OCI-LY7 (cell line): ENCODE results near the gene PIGN. TPM values are rescaled to one million over a fixed set of nuclear protein-coding genes. Genes with fewer than 3 reads are reported as not detected.

Experiments used
- BruUV-seq: library from RNA; stranded (reverse); fragments of 400-500 nt; replicated peaks from 2 replicates; lab custom pipeline; 2021; lab: Mats Ljungman, UMichigan
- CTCF ChIA-PET: fragments of 300-600 bp; sonication (Branson Sonifier 250); formaldehyde crosslinking; loops from one replicate; lab custom pipeline; 2022; ENCODE audit warnings: antibody characterized with exemption; ENCODE audit not compliant: unreplicated experiment; lab: Charles Lee
- POLR2A ChIA-PET: fragments of 300-600 bp; sonication (Branson Sonifier 250); formaldehyde crosslinking; loops from one replicate; lab custom pipeline; 2022; ENCODE audit warnings: antibody characterized with exemption; lab: Charles Lee
- DNase-seq: peaks from one replicate; pipeline ENCODE4 v3.0.0-alpha.2; 2015; ENCODE audit warnings: low spot score
- H2AFZ ChIP-seq: fragments of 200-600 bp; sonication (generic), shearing (Covaris generic); 2 replicates; pipeline ENCODE4 v1.6.1; 2014; ENCODE audit warnings: mild to moderate bottlenecking, antibody characterized with exemption, low read length, moderate library complexity
- H3K27ac ChIP-seq: fragments of 200-600 bp; sonication (generic); 2 replicates; pipeline ENCODE4 v1.5.1; 2014; ENCODE audit warnings: mixed run types, low read depth, mild to moderate bottlenecking, moderate library complexity, low read length, inconsistent platforms; ENCODE audit not compliant: poor library complexity, severe bottlenecking
- H3K36me3 ChIP-seq: fragments of 200-600 bp; sonication (generic); 2 replicates; pipeline ENCODE4 v1.6.1; 2014; ENCODE audit warnings: mild to moderate bottlenecking, antibody characterized with exemption, low read length, moderate library complexity, mixed read lengths; ENCODE audit not compliant: insufficient read depth
- H3K4me1 ChIP-seq: fragments of 200-600 bp; sonication (generic); 2 replicates; pipeline ENCODE4 v1.5.1; 2014; ENCODE audit warnings: mild to moderate bottlenecking, low read length; ENCODE audit not compliant: insufficient read depth, poor library complexity, severe bottlenecking
- H3K4me2 ChIP-seq: fragments of 200-600 bp; sonication (generic); 2 replicates; pipeline ENCODE4 v1.6.1; 2014; ENCODE audit warnings: mild to moderate bottlenecking, low read length
- H3K4me3 ChIP-seq: fragments of 200-600 bp; sonication (generic); 2 replicates; pipeline ENCODE4 v1.5.1; 2014; ENCODE audit warnings: mild to moderate bottlenecking, low read depth, low read length; ENCODE audit not compliant: poor library complexity, severe bottlenecking
- H3K79me2 ChIP-seq: fragments of 200-600 bp; sonication (generic); 2 replicates; pipeline ENCODE4 v1.6.1; 2016; ENCODE audit warnings: low read depth, mild to moderate bottlenecking, low read length, moderate library complexity, mixed read lengths; ENCODE audit not compliant: insufficient read depth
- H3K9me2 ChIP-seq: fragments of 200-600 bp; sonication (generic); 2 replicates; pipeline ENCODE4 v1.6.1; 2016; ENCODE audit warnings: mild to moderate bottlenecking, low read length, mixed read lengths; ENCODE audit not compliant: insufficient read depth
- H3K9me3 ChIP-seq: fragments of 200-600 bp; sonication (generic); 2 replicates; pipeline ENCODE4 v1.6.1; 2014; ENCODE audit warnings: mild to moderate bottlenecking, mixed run types, low read length, mixed read lengths
- H4K20me1 ChIP-seq: fragments of 200-600 bp; sonication (generic); 2 replicates; pipeline ENCODE4 v1.6.1; 2014; ENCODE audit warnings: mild to moderate bottlenecking, antibody characterized with exemption, low read length, moderate library complexity, mixed read lengths; ENCODE audit not compliant: insufficient read depth
- EZH2phosphoT487 ChIP-seq: fragments of 200-600 bp; sonication (generic); IDR thresholded peaks from 2 replicates; pipeline ENCODE4 v1.6.1; 2018; ENCODE audit warnings: low read depth, borderline replicate concordance, mild to moderate bottlenecking, mixed run types, antibody characterized with exemption, low read length, moderate library complexity, mixed read lengths
- intact Hi-C: fragments of 100-400 bp; cut with micrococcal nuclease; formaldehyde crosslinking; loops from one replicate; pipeline ENCODE4 v1.10.0; 2022; ENCODE audit not compliant: unreplicated experiment
- total RNA-seq, 2 experiments: library from RNA; depleted of rRNA in 1 of 2; stranded (reverse); fragments of >200 nt in 1 of 2; shearing (Covaris generic) in 1 of 2; gene quantifications; 2 replicates each; pipeline ENCODE4 v1.2.3, GENCODE V29; 2014 to 2022
- TF ChIP-seq, protein P1 (sequence below): fragments of 200-600 bp; sonication (generic); conservative IDR thresholded peaks from 2 replicates; pipeline ENCODE4 v1.5.1; 2014; ENCODE audit warnings: mild to moderate bottlenecking, antibody characterized with exemption, low read length, moderate library complexity, mixed read lengths

The PIGN gene
- total RNA-seq, 2 experiments from 2014 or later, result 10.9 to 23.7 TPM

- no TSS peak for BruUV-seq
- TF ChIP-seq, protein P1, sequence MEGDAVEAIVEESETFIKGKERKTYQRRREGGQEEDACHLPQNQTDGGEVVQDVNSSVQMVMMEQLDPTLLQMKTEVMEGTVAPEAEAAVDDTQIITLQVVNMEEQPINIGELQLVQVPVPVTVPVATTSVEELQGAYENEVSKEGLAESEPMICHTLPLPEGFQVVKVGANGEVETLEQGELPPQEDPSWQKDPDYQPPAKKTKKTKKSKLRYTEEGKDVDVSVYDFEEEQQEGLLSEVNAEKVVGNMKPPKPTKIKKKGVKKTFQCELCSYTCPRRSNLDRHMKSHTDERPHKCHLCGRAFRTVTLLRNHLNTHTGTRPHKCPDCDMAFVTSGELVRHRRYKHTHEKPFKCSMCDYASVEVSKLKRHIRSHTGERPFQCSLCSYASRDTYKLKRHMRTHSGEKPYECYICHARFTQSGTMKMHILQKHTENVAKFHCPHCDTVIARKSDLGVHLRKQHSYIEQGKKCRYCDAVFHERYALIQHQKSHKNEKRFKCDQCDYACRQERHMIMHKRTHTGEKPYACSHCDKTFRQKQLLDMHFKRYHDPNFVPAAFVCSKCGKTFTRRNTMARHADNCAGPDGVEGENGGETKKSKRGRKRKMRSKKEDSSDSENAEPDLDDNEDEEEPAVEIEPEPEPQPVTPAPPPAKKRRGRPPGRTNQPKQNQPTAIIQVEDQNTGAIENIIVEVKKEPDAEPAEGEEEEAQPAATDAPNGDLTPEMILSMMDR, result no peak
- TF ChIP-seq EZH2phosphoT487, result no peak
- intact Hi-C loops, result no loop called here
- Histone ChIP-seq H3K9me2 (no peaks in the 10 kb centered on the region), H3K4me2 (no peak overlapping the region), H4K20me1 (no peaks in the 10 kb centered on the region), H3K4me3 (no peak overlapping the region), H3K27ac (no peak overlapping the region), H3K9me3 (no peaks in the 10 kb centered on the region), H2AFZ (no peak overlapping the region), H3K36me3 (no peaks in the 10 kb centered on the region), H3K4me1 (no peaks in the 10 kb centered on the region), H3K79me2 (no peaks in the 10 kb centered on the region)
- ChIA-PET CTCF (no interaction called here), POLR2A (no interaction called here)
- no peak for DNase-seq
These were observed 193.9 kb downstream of the PIGN start for GRCh38 chr18:61992923-61993322.

- ChIA-PET POLR2A (no interaction called here), CTCF (no interaction called here)
- TF ChIP-seq, protein P1, result no peak
- TF ChIP-seq EZH2phosphoT487, result no peak
- H3K4me3 ChIP-seq, result no peak overlapping the region
- H2AFZ ChIP-seq, result no peak overlapping the region
- no peaks in the 10 kb centered on the region for H3K36me3 ChIP-seq
- no peak for DNase-seq
- H4K20me1 ChIP-seq, result no peaks in the 10 kb centered on the region
- intact Hi-C loops, result no loop called here
- H3K4me2 ChIP-seq, result no peak overlapping the region
- no TSS peak for BruUV-seq
- H3K79me2 ChIP-seq, result no peaks in the 10 kb centered on the region
- no peak overlapping the region for H3K27ac ChIP-seq
- H3K9me2 ChIP-seq, result no peaks in the 10 kb centered on the region
- no peaks in the 10 kb centered on the region for H3K4me1 ChIP-seq
- H3K9me3 ChIP-seq, result no peaks in the 10 kb centered on the region
These were observed 194.6 kb downstream of the PIGN start for GRCh38 chr18:61992285-61992684.

GRCh38 chr18:61991836-61992235, 195.0 kb downstream of the PIGN start:
- ChIA-PET POLR2A (no interaction called here), CTCF (no interaction called here)
- no peaks in the 10 kb centered on the region for H3K9me2 ChIP-seq
- no peak overlapping the region for H3K27ac ChIP-seq
- H2AFZ ChIP-seq, result no peak overlapping the region
- TF ChIP-seq, protein P1, result no peak
- TF ChIP-seq EZH2phosphoT487, result no peak
- no peaks in the 10 kb centered on the region for H3K79me2 ChIP-seq
- H3K36me3 ChIP-seq, result no peaks in the 10 kb centered on the region
- BruUV-seq, result no TSS peak
- no peaks in the 10 kb centered on the region for H3K4me1 ChIP-seq
- H3K4me3 ChIP-seq, result no peak overlapping the region
- no peaks in the 10 kb centered on the region for H4K20me1 ChIP-seq
- no peak overlapping the region for H3K4me2 ChIP-seq
- DNase-seq, result no peak
- intact Hi-C loops, result no loop called here
- H3K9me3 ChIP-seq, result no peaks in the 10 kb centered on the region
